HG03139 (cell line): Measurements from ENCODE around the gene MED13L.

Experiments used
- ATAC-seq: cut with Tn5 transposase; IDR thresholded peaks from one replicate; pipeline ENCODE4 v1.9.1; 2021; ENCODE audit not compliant: unreplicated experiment

Gene MED13L

DNA sequence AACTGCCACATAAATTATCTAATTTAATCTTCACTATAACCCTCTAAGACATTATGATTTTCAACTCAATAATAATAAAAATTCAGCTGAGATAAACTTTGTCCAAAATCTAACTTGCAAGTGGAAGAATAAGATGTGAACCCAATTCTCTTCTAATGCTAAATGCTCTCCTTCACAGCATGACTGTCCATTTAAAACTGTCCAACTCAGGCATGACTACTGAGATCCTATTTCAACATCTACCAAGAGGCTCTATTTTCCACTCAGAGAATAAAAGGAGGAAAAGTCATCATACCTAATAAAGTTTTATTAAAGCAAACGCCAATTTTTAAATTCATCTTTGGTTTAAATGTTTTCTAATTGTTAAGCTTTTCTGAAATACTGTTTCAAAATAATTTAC is 183.6 kb downstream of the MED13L start:
- no peak for ATAC-seq

GRCh38 chr12:116092776-116093175 is 184.7 kb downstream of the MED13L start:
- no peak for ATAC-seq

DNA sequence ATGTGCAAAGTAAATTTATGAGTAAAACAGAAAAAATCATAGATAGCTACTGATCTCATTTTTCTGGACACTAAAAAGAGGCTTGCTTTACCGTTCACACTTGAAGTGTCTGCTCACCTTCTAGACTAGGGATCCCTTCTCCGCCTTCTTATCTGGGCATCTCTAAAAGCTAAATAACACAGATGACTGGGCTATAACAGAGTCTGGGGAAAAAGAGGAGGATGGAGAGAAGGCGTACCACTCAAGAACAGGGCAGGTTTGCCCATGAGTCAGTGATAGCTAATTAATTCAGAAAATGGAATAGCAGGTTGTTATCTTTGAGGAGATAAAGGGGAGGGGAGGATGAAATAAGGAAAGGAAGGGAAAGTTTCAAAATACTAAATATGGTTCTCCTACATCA is 185.3 kb downstream of the MED13L start:
- ATAC-seq: no peak

DNA sequence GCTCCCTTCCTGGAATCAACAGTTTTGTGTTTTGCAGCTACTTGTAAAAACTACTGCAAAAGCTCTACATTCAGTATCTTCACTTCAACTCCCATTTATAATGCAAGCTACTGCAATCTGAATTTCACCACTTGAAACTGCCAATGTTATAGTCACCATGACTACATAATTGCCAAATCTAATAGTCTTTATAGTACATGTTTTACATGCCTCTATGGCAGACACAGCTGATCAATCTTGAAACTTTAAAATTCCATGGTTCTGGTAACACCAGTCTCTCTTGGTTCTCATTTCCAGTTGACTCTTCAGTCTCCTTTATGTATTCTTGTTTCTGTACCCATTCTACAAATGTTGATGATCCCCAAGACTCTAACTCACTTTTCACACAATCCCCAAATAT is 185.9 kb downstream of the MED13L start:
- no peak for ATAC-seq

DNA sequence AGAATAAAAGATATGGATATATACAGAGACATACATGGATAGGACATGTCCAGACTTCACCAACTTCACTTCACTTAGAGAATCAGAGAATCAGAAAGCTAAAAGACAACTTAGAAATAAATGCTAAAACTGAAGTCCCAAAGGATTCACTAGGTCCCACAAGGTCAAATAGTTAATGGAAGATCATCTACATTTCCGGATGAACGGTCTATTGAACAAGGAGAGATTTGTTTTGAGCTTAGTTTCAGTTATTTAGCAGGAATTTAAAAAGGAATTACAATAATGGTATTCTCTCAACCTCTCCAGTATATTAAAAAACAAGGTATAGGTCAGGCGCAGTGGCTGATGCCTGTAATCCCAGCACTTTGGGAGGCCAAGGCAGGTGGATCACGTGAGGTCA is 187.0 kb downstream of the MED13L start:
- no peak for ATAC-seq

- ATAC-seq: no peak
These were observed 188.4 kb downstream of the MED13L start for GRCh38 chr12:116089080-116089479.

GRCh38 chr12:116087962-116088361 is 189.5 kb downstream of the MED13L start:
- peak; percentile 69 for ATAC-seq

DNA sequence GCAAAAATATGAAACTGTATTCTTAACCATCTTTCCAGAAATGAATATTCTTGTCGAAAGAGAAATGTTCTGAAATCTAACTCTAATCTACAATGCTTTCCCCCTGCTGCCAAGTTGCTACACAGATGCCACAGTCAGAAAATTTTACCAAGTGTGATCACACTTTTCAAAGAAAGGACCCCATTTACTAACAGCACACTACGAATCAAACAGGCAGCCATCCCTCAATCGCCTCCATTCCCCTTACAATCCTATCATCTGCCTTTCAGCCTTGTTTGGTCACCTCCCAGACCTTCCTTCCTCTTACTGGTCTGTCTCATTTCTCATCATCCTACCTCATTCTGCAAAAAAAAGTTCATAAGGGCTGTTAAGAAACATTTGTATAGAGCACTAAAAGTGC is 190.1 kb downstream of the MED13L start:
- no peak for ATAC-seq

- ATAC-seq: no peak
These were observed 197.1 kb downstream of the MED13L start for GRCh38 chr12:116080415-116080814.

DNA sequence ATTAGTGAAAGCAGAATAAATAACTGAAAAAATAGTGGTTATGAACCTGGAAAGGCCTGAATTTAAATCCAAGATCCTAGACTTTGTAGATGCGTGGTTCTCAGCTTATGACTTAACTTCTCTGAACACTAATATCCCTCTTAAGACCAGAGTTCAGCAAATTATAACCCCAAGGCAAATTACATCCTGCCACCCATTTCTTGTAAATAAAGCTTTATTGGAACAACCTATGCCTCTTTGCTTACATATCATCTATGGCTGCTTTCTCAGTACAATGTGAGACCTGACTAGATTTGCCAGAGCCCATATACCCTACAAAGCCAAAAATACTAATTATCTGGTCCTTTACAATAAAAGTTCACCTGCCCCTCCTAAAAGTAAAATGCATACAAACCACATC is 199.1 kb downstream of the MED13L start:
- no peak for ATAC-seq

DNA sequence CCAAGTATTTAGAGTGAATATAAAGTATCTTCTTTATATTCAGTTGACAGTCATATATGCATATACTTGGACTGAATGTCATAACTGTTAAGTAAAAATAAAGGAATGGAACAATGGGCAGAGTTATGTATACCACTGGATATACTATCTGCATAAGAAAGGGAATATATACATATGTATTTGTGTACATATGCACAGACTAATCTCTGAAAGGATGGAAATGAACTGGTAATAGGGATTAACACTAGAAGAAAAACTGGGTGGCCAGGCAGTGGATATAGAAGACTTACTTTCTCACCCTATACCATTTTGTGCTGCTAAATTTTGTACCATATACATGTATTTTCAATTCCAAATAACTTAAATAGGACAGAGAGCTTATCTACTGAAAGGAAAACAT is 200.1 kb downstream of the MED13L start:
- ATAC-seq: no peak

GRCh38 chr12:116076399-116076798 is 201.1 kb downstream of the MED13L start:
- no peak for ATAC-seq

GRCh38 chr12:116074686-116075085 is 202.8 kb downstream of the MED13L start:
- no peak for ATAC-seq

DNA sequence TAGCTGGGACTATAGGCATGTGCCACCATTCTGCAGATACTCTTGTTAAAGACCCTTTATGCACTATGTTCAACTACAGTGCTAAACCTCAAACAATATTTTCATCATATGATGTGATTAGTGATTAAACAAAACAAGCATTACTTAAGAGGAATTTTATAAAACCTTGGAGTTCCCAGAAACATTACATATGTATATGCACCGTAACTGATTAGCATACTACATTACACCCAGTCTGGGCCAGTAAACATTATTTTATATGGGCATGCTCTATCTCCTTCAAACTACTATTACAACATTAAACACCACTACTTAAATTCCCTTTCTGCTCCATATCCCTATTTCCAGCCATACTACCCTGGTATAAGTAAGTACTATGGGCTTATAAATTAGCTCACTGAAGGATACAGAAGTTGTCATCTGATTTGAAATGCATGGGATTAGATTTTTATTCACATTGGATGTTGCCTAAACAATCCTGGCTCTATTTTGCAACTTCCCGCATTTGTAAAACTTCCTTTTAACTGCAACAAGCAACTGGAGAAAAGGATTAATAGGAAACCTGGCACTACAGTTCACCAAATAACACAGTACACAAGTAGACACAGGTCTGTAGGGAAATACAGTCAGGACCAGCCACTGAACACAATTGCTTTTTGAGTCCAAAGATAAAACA is 205.8 kb downstream of the MED13L start:
- no peak for ATAC-seq

DNA sequence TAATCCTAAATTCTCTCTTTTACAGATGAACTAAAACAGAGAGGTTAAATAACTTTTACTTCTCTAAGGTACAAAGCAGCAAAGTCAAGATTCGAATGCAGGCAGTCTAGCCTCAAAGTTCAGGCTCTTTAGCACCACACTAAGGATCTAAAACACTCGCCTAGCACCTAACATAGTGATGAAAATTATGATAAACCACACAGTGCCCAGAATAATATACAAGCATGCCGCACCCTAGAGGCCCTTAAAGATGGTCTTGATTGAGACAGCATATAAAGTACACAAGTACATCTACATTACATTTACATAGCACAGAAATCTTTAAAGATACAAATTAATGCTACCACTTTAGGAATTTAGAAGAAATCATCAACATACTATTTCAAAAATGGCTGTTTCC is 207.0 kb downstream of the MED13L start:
- no peak for ATAC-seq

- no peak for ATAC-seq
These were observed 207.6 kb downstream of the MED13L start for GRCh38 chr12:116069943-116070342.

DNA sequence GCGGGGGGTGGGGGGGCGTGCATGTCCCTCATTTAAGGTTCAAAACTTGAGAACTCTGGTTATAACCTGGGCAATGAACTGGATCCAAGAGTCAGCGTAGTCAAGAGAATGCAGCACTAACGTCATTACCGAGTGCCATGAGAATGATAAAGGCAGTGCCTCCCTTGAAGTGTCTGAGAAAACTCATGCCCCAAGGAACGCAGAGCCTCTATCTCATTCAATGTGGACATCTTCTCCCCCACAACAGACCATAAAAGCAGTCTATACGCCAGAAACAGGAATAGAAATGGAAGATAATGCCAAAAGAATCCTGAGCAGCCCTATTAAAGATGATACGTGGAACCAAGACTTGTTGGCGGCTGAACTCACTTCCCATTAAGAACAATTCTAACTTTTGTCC is 208.6 kb downstream of the MED13L start:
- ATAC-seq: no peak

- no peak for ATAC-seq
These were observed 209.1 kb downstream of the MED13L start for GRCh38 chr12:116068371-116068770.

DNA sequence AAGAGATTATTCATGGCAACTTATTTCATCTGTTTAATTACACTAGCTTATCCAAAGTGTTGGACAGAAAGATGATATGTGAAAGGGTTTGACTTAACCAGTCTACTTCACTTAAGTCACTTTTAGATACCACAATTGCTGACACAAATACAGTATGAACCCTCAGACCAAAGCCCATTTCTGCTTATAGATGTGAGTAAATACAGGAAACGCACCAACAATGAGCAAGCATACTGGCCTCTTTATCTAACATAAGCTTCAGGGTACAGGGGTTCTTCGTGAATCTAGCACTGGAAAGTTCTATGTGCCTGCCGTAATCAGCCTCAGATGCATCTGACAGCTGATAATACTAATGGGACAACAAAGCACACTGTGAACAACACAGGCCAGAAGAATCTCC is 209.6 kb downstream of the MED13L start:
- ATAC-seq: no peak

DNA sequence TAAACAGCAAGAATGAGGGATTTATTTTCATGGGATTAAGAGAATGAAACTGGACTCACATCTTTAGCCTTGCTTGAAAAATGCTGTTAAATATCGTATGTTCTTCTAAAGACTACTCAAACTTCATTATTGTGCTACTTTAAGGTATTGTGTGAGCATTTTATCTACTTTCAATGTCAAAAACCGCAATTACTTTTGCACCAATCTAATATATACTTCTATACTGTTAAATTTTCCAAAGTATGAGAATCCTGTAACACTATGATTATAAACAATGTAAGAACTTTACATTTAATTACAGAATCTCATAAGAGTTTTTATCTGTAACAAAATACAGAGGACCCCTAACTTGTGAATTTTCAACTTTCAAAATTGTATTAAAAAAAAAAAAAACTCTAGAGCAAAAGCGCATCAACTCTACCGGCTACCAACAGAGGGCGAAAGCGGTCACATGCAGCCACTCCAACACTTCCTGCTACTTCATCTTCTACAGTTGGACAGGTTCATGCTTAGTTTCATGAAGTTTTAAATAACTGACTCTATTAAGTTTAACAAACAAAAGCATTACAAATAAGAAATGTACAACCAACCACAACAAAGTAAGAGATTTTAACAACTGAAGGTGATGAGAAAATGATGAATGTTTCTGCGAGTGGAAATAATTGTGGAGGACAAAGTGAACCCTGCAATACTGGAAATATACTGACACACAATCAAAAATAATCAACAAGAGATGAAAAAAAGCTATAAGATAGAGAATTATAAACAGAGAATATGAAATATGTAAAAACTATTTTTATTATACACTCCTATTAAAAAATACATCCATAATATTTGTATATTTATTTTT is 210.9 kb downstream of the MED13L start:
- ATAC-seq: peak; percentile 70

GRCh38 chr12:116065606-116066005 is 211.9 kb downstream of the MED13L start:
- ATAC-seq: no peak

- ATAC-seq: no peak
These were observed 213.0 kb downstream of the MED13L start for GRCh38 chr12:116064493-116064892.

DNA sequence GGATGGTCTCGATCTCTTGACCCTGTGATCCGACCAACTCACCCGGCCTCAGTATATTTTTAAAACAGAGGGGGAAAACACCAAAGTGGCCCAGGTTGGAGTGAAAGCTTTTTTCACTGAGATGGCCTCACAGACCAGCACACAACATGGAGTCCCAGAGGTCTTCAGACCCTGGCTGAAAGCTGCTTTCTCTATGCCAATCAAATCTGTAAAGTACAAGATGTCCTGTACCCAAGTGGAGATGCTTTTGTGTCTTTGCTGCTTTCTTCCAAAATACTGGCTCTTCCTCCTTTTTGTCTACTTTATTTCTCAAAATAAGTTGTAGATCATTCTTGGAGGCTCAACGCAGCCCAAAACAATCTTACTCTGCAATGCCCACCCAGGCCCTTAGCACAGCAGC is 214.8 kb downstream of the MED13L start:
- no peak for ATAC-seq
